K562 (cell line): ENCODE measurements around the gene POLD3. TPM values are rescaled to one million over a fixed set of nuclear protein-coding genes. Genes with fewer than 3 reads are reported as not detected.

Experiments used
- CBFA2T2 ChIP-seq: fragments of 450-650 bp; conservative IDR thresholded peaks from 2 replicates; pipeline ENCODE4 v1.6.1; 2017; ENCODE audit warnings: mild to moderate bottlenecking
- CBX3 ChIP-seq, 2 experiments: IDR thresholded peaks; 1 replicate in 1 of 2; 2 replicates in 1 of 2; pipeline ENCODE4 v1.6.1; 2012; ENCODE audit warnings: inconsistent platforms in 2 of 2, low read length in 2 of 2, borderline replicate concordance in 1 of 2, control low read depth in 1 of 2
- CC2D1A ChIP-seq: fragments of 450-650 bp; IDR thresholded peaks from 2 replicates; pipeline ENCODE4 v1.6.1; 2017; ENCODE audit warnings: mild to moderate bottlenecking
- CREBBP ChIP-seq: IDR thresholded peaks from one replicate; pipeline ENCODE4 v1.6.1; 2012; ENCODE audit warnings: low read depth, mild to moderate bottlenecking, control low read depth, inconsistent platforms, low read length
- CTBP1 ChIP-seq: fragments of 450-650 bp; IDR thresholded peaks from 2 replicates; pipeline ENCODE4 v1.6.1; 2016; ENCODE audit warnings: borderline replicate concordance
- DMBX1 ChIP-seq: fragments of 250-450 bp; sonication (Bioruptor Pico); IDR thresholded peaks from 2 replicates; pipeline ENCODE4 v1.8.0; 2022; ENCODE audit warnings: inconsistent platforms, mild to moderate bottlenecking, moderate library complexity, borderline replicate concordance
- HDGF ChIP-seq: fragments of 450-650 bp; IDR thresholded peaks from 2 replicates; pipeline ENCODE4 v1.6.1; 2016
- ID3 ChIP-seq, 2 experiments: fragments of 250-450 bp in 1 of 2; fragments of 450-650 bp in 1 of 2; sonication (Bioruptor Pico) in 1 of 2; IDR thresholded peaks; 2 replicates each; pipeline versions ENCODE4 v1.6.1 to v1.8.0; 2016 to 2021; ENCODE audit warnings: mild to moderate bottlenecking in 2 of 2, moderate library complexity in 2 of 2, missing compliant biosample characterization in 1 of 2, missing genetic modification characterization in 1 of 2
- KLF6 ChIP-seq: fragments of 250-450 bp; sonication (Bioruptor Pico); IDR thresholded peaks from 2 replicates; pipeline ENCODE4 v1.4.0; 2020; ENCODE audit warnings: mild to moderate bottlenecking, moderate library complexity, borderline replicate concordance
- RREB1 ChIP-seq: fragments of 250-450 bp; sonication (Bioruptor Pico); IDR thresholded peaks from 2 replicates; pipeline ENCODE4 v1.4.0; 2020
- ZFP36 ChIP-seq: fragments of 150-350 bp; IDR thresholded peaks from 2 replicates; pipeline ENCODE4 v1.6.1; 2018; ENCODE audit warnings: low read length, low read depth; ENCODE audit not compliant: partially characterized antibody
- ZNF134 ChIP-seq: fragments of 250-450 bp; sonication (Bioruptor Pico); conservative IDR thresholded peaks from 2 replicates; pipeline ENCODE4 v1.4.0; 2020
- ZNF197 ChIP-seq: fragments of 200-800 bp; sonication (Bioruptor generic); IDR thresholded peaks from 2 replicates; pipeline ENCODE4 v1.6.1; 2016; ENCODE audit warnings: low read depth, missing genetic modification characterization, missing compliant biosample characterization
- polyA plus RNA-seq, 8 experiments: library from polyadenylated mRNA; depleted of rRNA in 4 of 8; stranded (reverse) in 5 of 8; unstranded in 3 of 8; fragments of >200 nt; fragmentation: Nextera tagmentation in 2 of 8; fragmentation: Illumina TruSeq in 1 of 8; extraction: Ambion mirVana in 2 of 8; extraction: Trizol in 1 of 8; gene quantifications; 2 replicates each; pipeline versions ENCODE4 v1.2.1 to v1.2.3, GENCODE V29; 2011 to 2014; ENCODE audit warnings: inconsistent platforms in 1 of 8, missing spikeins in 1 of 8
- total RNA-seq, 7 experiments: library from RNA; depleted of rRNA in 6 of 7; stranded (reverse); fragments of >200 nt in 6 of 7; fragmentation: Illumina TruSeq in 2 of 7; extraction: Trizol in 2 of 7; gene quantifications; 2 replicates each; pipeline versions ENCODE4 v1.2.1 to v1.2.3, GENCODE V29; 2011 to 2021; ENCODE audit warnings: low replicate concordance in 1 of 7
- TF ChIP-seq, protein P1 (sequence below): sonication (generic); formaldehyde crosslinking; IDR thresholded peaks from 2 replicates; pipeline ENCODE4 v1.8.1; 2023; ENCODE audit warnings: missing genetic modification reagents, mild to moderate bottlenecking, borderline replicate concordance
- TF ChIP-seq, protein P2 (sequence below): fragments of 450-650 bp; IDR thresholded peaks from 2 replicates; pipeline ENCODE4 v1.6.1; 2018; ENCODE audit warnings: mild to moderate bottlenecking, low read depth; ENCODE audit not compliant: partially characterized antibody

Gene POLD3
- total and polyA plus RNA-seq, 9 of the 15 experiments (the other 6 are each of a cell fraction or from before 2014, with no cell fraction given), result 10.6 to 40.1 (median 24.6) TPM

GRCh38 chr11:74642912-74643311 lies 50.5 kb downstream of the POLD3 start (continued):
- peak; percentile 94 for TF ChIP-seq DMBX1 (CRISPR knock-in tag)
- no peak for TF ChIP-seq CBX3 (IDR thresholded peaks at IDR 0.05; ENCODE audit: borderline replicate concordance in 1 of 2, low read length in 2 of 2)
- peak; percentile 13; the same call in 1 of the 2 replicates for TF ChIP-seq CTBP1
- TF ChIP-seq, protein P1, sequence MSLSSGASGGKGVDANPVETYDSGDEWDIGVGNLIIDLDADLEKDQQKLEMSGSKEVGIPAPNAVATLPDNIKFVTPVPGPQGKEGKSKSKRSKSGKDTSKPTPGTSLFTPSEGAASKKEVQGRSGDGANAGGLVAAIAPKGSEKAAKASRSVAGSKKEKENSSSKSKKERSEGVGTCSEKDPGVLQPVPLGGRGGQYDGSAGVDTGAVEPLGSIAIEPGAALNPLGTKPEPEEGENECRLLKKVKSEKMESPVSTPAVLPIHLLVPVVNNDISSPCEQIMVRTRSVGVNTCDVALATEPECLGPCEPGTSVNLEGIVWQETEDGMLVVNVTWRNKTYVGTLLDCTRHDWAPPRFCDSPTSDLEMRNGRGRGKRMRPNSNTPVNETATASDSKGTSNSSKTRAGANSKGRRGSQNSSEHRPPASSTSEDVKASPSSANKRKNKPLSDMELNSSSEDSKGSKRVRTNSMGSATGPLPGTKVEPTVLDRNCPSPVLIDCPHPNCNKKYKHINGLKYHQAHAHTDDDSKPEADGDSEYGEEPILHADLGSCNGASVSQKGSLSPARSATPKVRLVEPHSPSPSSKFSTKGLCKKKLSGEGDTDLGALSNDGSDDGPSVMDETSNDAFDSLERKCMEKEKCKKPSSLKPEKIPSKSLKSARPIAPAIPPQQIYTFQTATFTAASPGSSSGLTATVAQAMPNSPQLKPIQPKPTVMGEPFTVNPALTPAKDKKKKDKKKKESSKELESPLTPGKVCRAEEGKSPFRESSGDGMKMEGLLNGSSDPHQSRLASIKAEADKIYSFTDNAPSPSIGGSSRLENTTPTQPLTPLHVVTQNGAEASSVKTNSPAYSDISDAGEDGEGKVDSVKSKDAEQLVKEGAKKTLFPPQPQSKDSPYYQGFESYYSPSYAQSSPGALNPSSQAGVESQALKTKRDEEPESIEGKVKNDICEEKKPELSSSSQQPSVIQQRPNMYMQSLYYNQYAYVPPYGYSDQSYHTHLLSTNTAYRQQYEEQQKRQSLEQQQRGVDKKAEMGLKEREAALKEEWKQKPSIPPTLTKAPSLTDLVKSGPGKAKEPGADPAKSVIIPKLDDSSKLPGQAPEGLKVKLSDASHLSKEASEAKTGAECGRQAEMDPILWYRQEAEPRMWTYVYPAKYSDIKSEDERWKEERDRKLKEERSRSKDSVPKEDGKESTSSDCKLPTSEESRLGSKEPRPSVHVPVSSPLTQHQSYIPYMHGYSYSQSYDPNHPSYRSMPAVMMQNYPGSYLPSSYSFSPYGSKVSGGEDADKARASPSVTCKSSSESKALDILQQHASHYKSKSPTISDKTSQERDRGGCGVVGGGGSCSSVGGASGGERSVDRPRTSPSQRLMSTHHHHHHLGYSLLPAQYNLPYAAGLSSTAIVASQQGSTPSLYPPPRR (CRISPR knock-in tag), result no peak
- no peak for TF ChIP-seq CREBBP
- TF ChIP-seq CC2D1A, result peak; percentile 81; the same call in 1 of the 2 replicates
- TF ChIP-seq ZNF197 (CRISPR knock-in tag), result 0 out of 2 replicates have a peak, but pooled peaks have one; percentile 45
- TF ChIP-seq HDGF, result no peak
- 0 out of 2 replicates have a peak, but pooled peaks have one; percentile 43 for TF ChIP-seq KLF6 (CRISPR knock-in tag)
- TF ChIP-seq, protein P2, sequence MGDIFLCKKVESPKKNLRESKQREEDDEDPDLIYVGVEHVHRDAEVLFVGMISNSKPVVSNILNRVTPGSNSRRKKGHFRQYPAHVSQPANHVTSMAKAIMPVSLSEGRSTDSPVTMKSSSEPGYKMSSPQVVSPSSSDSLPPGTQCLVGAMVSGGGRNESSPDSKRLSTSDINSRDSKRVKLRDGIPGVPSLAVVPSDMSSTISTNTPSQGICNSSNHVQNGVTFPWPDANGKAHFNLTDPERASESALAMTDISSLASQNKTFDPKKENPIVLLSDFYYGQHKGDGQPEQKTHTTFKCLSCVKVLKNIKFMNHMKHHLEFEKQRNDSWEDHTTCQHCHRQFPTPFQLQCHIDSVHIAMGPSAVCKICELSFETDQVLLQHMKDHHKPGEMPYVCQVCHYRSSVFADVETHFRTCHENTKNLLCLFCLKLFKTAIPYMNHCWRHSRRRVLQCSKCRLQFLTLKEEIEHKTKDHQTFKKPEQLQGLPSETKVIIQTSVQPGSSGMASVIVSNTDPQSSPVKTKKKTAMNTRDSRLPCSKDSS, result no peak
- no peak for TF ChIP-seq CBFA2T2
- no peak for TF ChIP-seq ID3 (CRISPR knock-in tag; IDR thresholded peaks at IDR 0.05)
- no peak for TF ChIP-seq ID3 (tag; IDR thresholded peaks at IDR 0.05)
- TF ChIP-seq ZNF134, result no peak
- no peak for TF ChIP-seq RREB1 (CRISPR knock-in tag)
- no peak for TF ChIP-seq ZFP36
